ENCODE data around the gene UMAD1. TPM values are rescaled to one million over a fixed set of nuclear protein-coding genes. Genes with fewer than 3 reads are reported as not detected.

Gene UMAD1
- total and polyA plus RNA-seq, 2 of the 13 experiments (the other 11 are each of a cell fraction or from before 2014, with no cell fraction given): 16.8 to 17.6 TPM

DNA sequence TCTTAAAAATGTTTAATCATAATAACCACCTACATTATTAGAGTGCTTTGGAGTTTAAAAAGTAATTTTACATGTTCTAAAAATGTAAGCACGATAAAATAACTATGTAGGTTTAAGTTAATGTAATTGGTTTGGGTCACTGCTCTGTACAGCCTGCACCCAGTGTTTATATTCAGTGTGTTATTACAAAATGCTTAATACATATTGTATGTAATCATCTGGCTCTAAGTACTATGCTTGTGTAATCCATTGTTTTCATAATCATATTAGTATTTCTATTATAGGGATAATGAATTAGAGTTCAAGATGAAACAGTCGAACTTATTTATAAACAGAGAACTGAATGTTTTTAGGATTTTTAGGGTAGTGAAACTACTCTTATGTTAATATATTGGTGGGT lies 64.8 kb downstream of the UMAD1 start:
- no peak overlapping the region for H3K4me3 ChIP-seq (replicated peaks in 1 of 3; ENCODE audit: insufficient read depth in 1 of 3, low read depth in 2 of 3, low read length in 3 of 3)
- H3K27me3 ChIP-seq (ENCODE audit: control insufficient read depth in 1 of 2, insufficient read depth in 2 of 2, low read length in 2 of 2): no peaks in the 10 kb centered on the region
- peaks cover 12% of the 10 kb centered on the region for H3K4me1 ChIP-seq (ENCODE audit: insufficient read depth, low read length)
- H3K9me3 ChIP-seq (ENCODE audit: low read length): no peaks in the 10 kb centered on the region
- TF ChIP-seq ZNF577 (CRISPR knock-in tag; IDR thresholded peaks at IDR 0.05; ENCODE audit: borderline replicate concordance, low read depth) (no peak), FLYWCH1 (CRISPR knock-in tag; IDR thresholded peaks at IDR 0.05) (no peak)
- TF ChIP-seq, protein P1, sequence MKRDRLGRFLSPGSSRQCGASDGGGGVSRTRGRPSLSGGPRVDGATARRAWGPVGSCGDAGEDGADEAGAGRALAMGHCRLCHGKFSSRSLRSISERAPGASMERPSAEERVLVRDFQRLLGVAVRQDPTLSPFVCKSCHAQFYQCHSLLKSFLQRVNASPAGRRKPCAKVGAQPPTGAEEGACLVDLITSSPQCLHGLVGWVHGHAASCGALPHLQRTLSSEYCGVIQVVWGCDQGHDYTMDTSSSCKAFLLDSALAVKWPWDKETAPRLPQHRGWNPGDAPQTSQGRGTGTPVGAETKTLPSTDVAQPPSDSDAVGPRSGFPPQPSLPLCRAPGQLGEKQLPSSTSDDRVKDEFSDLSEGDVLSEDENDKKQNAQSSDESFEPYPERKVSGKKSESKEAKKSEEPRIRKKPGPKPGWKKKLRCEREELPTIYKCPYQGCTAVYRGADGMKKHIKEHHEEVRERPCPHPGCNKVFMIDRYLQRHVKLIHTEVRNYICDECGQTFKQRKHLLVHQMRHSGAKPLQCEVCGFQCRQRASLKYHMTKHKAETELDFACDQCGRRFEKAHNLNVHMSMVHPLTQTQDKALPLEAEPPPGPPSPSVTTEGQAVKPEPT (CRISPR knock-in tag; IDR thresholded peaks at IDR 0.05; ENCODE audit: low read depth): no peak
- TF ChIP-seq, protein P2, sequence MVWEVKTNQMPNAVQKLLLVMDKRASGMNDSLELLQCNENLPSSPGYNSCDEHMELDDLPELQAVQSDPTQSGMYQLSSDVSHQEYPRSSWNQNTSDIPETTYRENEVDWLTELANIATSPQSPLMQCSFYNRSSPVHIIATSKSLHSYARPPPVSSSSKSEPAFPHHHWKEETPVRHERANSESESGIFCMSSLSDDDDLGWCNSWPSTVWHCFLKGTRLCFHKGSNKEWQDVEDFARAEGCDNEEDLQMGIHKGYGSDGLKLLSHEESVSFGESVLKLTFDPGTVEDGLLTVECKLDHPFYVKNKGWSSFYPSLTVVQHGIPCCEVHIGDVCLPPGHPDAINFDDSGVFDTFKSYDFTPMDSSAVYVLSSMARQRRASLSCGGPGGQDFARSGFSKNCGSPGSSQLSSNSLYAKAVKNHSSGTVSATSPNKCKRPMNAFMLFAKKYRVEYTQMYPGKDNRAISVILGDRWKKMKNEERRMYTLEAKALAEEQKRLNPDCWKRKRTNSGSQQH (CRISPR knock-in tag; IDR thresholded peaks at IDR 0.05; ENCODE audit: low read depth): no peak
- H3K79me2 ChIP-seq (ENCODE audit: insufficient read depth, low read length): no peaks in the 10 kb centered on the region
- H3K4me2 ChIP-seq (ENCODE audit: low read depth, low read length): no peak overlapping the region
- BruUV-seq (replicated peaks): no TSS peak
- ChIA-PET CTCF (ENCODE audit: low intra/inter-chr PET ratio, low total read pairs) (no interaction called here), POLR2A (no interaction called here)
- no peak overlapping the region for H3K9ac ChIP-seq (ENCODE audit: insufficient read depth, low read depth, low read length)
- intact Hi-C loops (cut with micrococcal nuclease; ENCODE audit: unreplicated experiment) (no loop called here), in situ Hi-C loops (cut with HindIII; ENCODE audit: extremely low pct_ligation_motif_present, low pct_unique_long_range_greater_than_20kb) (no loop called here)
- H4K20me1 ChIP-seq (ENCODE audit: insufficient read depth, low read length): no peaks in the 10 kb centered on the region
- no peak for ATAC-seq
- WGBS (ENCODE audit: low lambda C conversion rate): 96% methylated on average over 2 of the region's 2 CpGs
- no peak overlapping the region for H2AFZ ChIP-seq (ENCODE audit: low read length)
- no peak overlapping the region for H3K27ac ChIP-seq (ENCODE audit: extremely low read length, insufficient read depth, low read length)
- H3K36me3 ChIP-seq (replicated peaks in 1 of 2; ENCODE audit: control insufficient read depth in 1 of 2, insufficient read depth in 2 of 2, low read length in 2 of 2): no peaks in the 10 kb centered on the region
- FAIRE-seq: no peak
- no peak for DNase-seq (ENCODE audit: low spot score)

DNA sequence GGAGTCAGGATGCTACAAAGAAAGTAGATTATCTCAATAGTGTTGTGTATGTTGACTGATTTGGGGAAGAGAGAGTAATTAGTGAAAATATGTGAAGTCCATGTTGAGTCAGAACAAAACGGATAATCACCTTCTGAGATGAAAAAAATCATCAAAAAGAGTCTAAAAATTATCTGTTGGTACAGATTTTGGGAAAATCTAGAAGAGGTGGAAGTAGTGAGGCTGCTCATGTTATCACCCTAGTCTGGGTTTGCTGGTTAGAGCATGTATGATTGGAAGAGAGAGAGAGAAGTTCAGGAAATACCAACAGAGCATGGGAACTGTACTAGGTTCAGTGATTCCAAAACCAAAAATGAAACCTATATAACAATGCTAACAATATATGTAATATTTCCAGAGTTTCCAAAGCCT lies 65.6 kb downstream of the UMAD1 start:
- ChIA-PET CTCF (ENCODE audit: low intra/inter-chr PET ratio, low total read pairs) (no interaction called here), POLR2A (no interaction called here)
- no peak for ATAC-seq
- no peaks in the 10 kb centered on the region for H4K20me1 ChIP-seq (ENCODE audit: insufficient read depth, low read length)
- FAIRE-seq: no peak
- H3K4me1 ChIP-seq (ENCODE audit: insufficient read depth, low read length): peaks cover 12% of the 10 kb centered on the region
- no peak overlapping the region for H2AFZ ChIP-seq (ENCODE audit: low read length)
- no TSS peak for BruUV-seq (replicated peaks)
- H3K36me3 ChIP-seq (replicated peaks in 1 of 2; ENCODE audit: control insufficient read depth in 1 of 2, insufficient read depth in 2 of 2, low read length in 2 of 2): no peaks in the 10 kb centered on the region
- in situ Hi-C loops (cut with HindIII; ENCODE audit: extremely low pct_ligation_motif_present, low pct_unique_long_range_greater_than_20kb): no loop called here
- no peak overlapping the region for H3K4me2 ChIP-seq (ENCODE audit: low read depth, low read length)
- H3K27ac ChIP-seq (ENCODE audit: extremely low read length, insufficient read depth, low read length): no peak overlapping the region
- H3K9me3 ChIP-seq (ENCODE audit: low read length): no peaks in the 10 kb centered on the region
- no peak overlapping the region for H3K4me3 ChIP-seq (replicated peaks in 1 of 3; ENCODE audit: insufficient read depth in 1 of 3, low read depth in 2 of 3, low read length in 3 of 3)
- no peaks in the 10 kb centered on the region for H3K79me2 ChIP-seq (ENCODE audit: insufficient read depth, low read length)
- intact Hi-C loops (cut with micrococcal nuclease; ENCODE audit: unreplicated experiment): no loop called here
- WGBS (ENCODE audit: low lambda C conversion rate): 94% methylated on average over 1 of the region's 1 CpG
- H3K27me3 ChIP-seq (ENCODE audit: control insufficient read depth in 1 of 2, insufficient read depth in 2 of 2, low read length in 2 of 2): no peaks in the 10 kb centered on the region
- H3K9ac ChIP-seq (ENCODE audit: insufficient read depth, low read depth, low read length): no peak overlapping the region
- TF ChIP-seq ZNF615 (CRISPR knock-in tag; IDR thresholded peaks at IDR 0.05; ENCODE audit: borderline replicate concordance) (no peak), SP1 (IDR thresholded peaks at IDR 0.05) (no peak), SP1 (CRISPR knock-in tag; IDR thresholded peaks at IDR 0.05) (no peak), AGO2 (optimal IDR thresholded peaks at IDR 0.05; ENCODE audit: low read depth, low read length) (no peak)
- TF ChIP-seq, protein P2 (CRISPR knock-in tag; IDR thresholded peaks at IDR 0.05; ENCODE audit: low read depth): no peak
- no peak for DNase-seq (ENCODE audit: low spot score)
